T-cell (primary cell): ENCODE measurements around the gene MYO1D. TPM values are rescaled to one million over a fixed set of nuclear protein-coding genes. Genes with fewer than 3 reads are reported as not detected.
A peak's percentile ranks its signal among the peaks of the same experiment; 100 is the strongest.
"Not testable (repeated sequence)": the region's sequence is repeated elsewhere in the genome, so short reads cannot be mapped to it uniquely, and the experiment has no call there.

Source experiments
- ATAC-seq, 4 experiments: fragments of 200-7000 bp in 3 of 4; fragments of 150-1000 bp in 1 of 4; cut with Tn5 transposase; replicated peaks in 1 of 4; 1 replicate in 3 of 4; 2 replicates in 1 of 4; pipeline ENCODE4 v1.10.0; 2021; ENCODE audit warnings: moderate library complexity in 3 of 4, mild to moderate bottlenecking in 2 of 4, moderate number of reproducible peaks in 1 of 4
- CTCF ChIA-PET, 2 donors: fragments of 300-600 bp; sonication (Branson Sonifier 250); formaldehyde crosslinking; loops; one replicate each; lab custom pipeline; 2022; ENCODE audit warnings: antibody characterized with exemption in 2 of 2; lab: Charles Lee
- POLR2A ChIA-PET, 2 donors: fragments of 300-600 bp; sonication (Branson Sonifier 250); formaldehyde crosslinking; loops; one replicate each; lab custom pipeline; 2022; ENCODE audit warnings: antibody characterized with exemption in 2 of 2; lab: Charles Lee
- DNase-seq, 35 experiments: peaks; one replicate each; pipeline versions ENCODE4 v3.0.0 to v3.0.0-alpha.2; 2013 to 2023
- H3K27ac ChIP-seq: one replicate; pipeline ENCODE4 v1.5.1; 2013; ENCODE audit warnings: low read length
- H3K27me3 ChIP-seq, 2 experiments: replicated peaks in 1 of 2; 1 replicate in 1 of 2; 2 replicates in 1 of 2; pipeline versions ENCODE4 v1.6.1 to v1.7.0; 2013; ENCODE audit warnings: low read length in 1 of 2, mixed read lengths in 1 of 2; ENCODE audit not compliant: control insufficient read depth in 2 of 2, insufficient read depth in 2 of 2; ENCODE audit errors: extremely low read depth in 1 of 2
- H3K36me3 ChIP-seq, 2 donors: 1 replicate in 1 of 2; 2 replicates in 1 of 2; pipeline versions ENCODE4 v1.6.1 to v1.7.0; 2013; ENCODE audit warnings: low read length in 1 of 2; ENCODE audit not compliant: control insufficient read depth in 2 of 2, insufficient read depth in 1 of 2; ENCODE audit errors: extremely low read depth in 1 of 2
- H3K4me1 ChIP-seq, 2 experiments: 1 replicate in 1 of 2; 2 replicates in 1 of 2; pipeline versions ENCODE4 v1.6.1 to v1.7.0; 2013; ENCODE audit warnings: low read length in 2 of 2, mixed read lengths in 1 of 2; ENCODE audit not compliant: insufficient read depth in 2 of 2, control insufficient read depth in 1 of 2; ENCODE audit errors: extremely low read depth in 1 of 2
- H3K4me3 ChIP-seq, 2 donors: 1 replicate in 1 of 2; 2 replicates in 1 of 2; pipeline versions ENCODE4 v1.5.1 to v1.7.0; 2013; ENCODE audit warnings: mild to moderate bottlenecking in 2 of 2, low read length in 1 of 2, moderate library complexity in 1 of 2; ENCODE audit not compliant: control insufficient read depth in 1 of 2; ENCODE audit errors: extremely low read depth in 1 of 2
- H3K9me3 ChIP-seq: 2 replicates; pipeline ENCODE4 v1.7.0; 2013
- H3K27ac Mint-ChIP-seq, 2 donors: one replicate each; pipeline ENCODE4 v1.8.0; 2020 to 2021; ENCODE audit warnings: mild to moderate bottlenecking in 2 of 2, mixed read lengths in 2 of 2
- H3K27me3 Mint-ChIP-seq, 2 donors: one replicate each; pipeline ENCODE4 v1.8.0; 2021 to 2022; ENCODE audit warnings: mixed read lengths in 2 of 2
- H3K36me3 Mint-ChIP-seq: one replicate; pipeline ENCODE4 v1.8.0; 2021; ENCODE audit warnings: mixed read lengths
- H3K4me1 Mint-ChIP-seq, 3 donors: one replicate each; pipeline ENCODE4 v1.8.0; 2020 to 2022; ENCODE audit warnings: mixed read lengths in 3 of 3, mild to moderate bottlenecking in 1 of 3
- H3K4me3 Mint-ChIP-seq, 3 donors: one replicate each; pipeline ENCODE4 v1.8.0; 2020 to 2022; ENCODE audit warnings: mild to moderate bottlenecking in 3 of 3, mixed read lengths in 3 of 3, moderate library complexity in 3 of 3
- H3K9me3 Mint-ChIP-seq, 3 donors: one replicate each; pipeline ENCODE4 v1.8.0; 2020 to 2022; ENCODE audit warnings: mixed read lengths in 3 of 3
- WGBS: methylation state at CpG from one replicate; pipeline ENCODE4 v1.1.5; 2013; ENCODE audit warnings: missing lambda C conversion rate; ENCODE audit not compliant: insufficient coverage; 5-methylcytosine and 5-hydroxymethylcytosine counted together
- total RNA-seq, 35 experiments: library from RNA in 6 of 35; stranded (reverse) in 6 of 35; fragments of 120-200 nt in 1 of 35; gene quantifications; one replicate each; pipeline versions ENCODE4 v1.2.1 to v1.2.4 and lab custom pipeline; 2013 to 2026

The MYO1D gene
- total RNA-seq (10 to 100 TPM in 2 of 5 donors, 1 to 10 TPM in 3; 8.3 to 11.1 (median 9.5) TPM), total RNA-seq (lab: John Stamatoyannopoulos, UW) (12.7 to 36.1 (median 20.8) reads per million in 29 experiments)
- 9.7 TPM for total RNA-seq (2013)

- ATAC-seq (peak; percentile 54 to 59 (median 56)), DNase-seq (peak in 33 of 35 experiments; percentile 2 to 70 (median 26))
- Mint-ChIP-seq H3K36me3 (no peaks in the 10 kb centered on the region), H3K4me1 (peaks cover 13 to 15% (median 15%) of the 10 kb centered on the region in 3 donors), H3K27ac (peak within 1 kb of the TSS; percentile 87 to 92), H3K9me3 (no peaks in the 10 kb centered on the region), H3K27me3 (peaks cover 0 to 5% of the 10 kb centered on the region in 2 donors), H3K4me3 (peak within 1 kb of the TSS; percentile 88 to 93 (median 88))
- peaks cover 5 to 13% of the 10 kb centered on the region in 2 experiments for H3K4me1 ChIP-seq
- ChIA-PET CTCF (interaction anchor here (0.6 to 3.4 kb wide), 23 partner anchors 8 to 432 kb away, joined by 3 to 47 read pairs (median 5); partner anchors contain the start of genes CDK5R1 (in 1 of the 2) and PSMD11 (in 1 of the 2)), POLR2A (interaction anchor here (0.6 to 0.7 kb wide), 3 partner anchors 60 to 499 kb away, joined by 3 to 9 read pairs (median 3); no protein-coding TSS in a partner anchor)
- H3K4me3 ChIP-seq = peak within 1 kb of the TSS; percentile 50 to 62
- H3K27me3 ChIP-seq = no peaks in the 10 kb centered on the region
- H3K9me3 ChIP-seq = no peaks in the 10 kb centered on the region
- peak within 1 kb of the TSS; percentile 68 for H3K27ac ChIP-seq
- WGBS = under 1% methylated on average over 101 of the region's 101 CpGs
- H3K36me3 ChIP-seq = no peaks in the 10 kb centered on the region
These were observed at the start of gene MYO1D for GRCh38 chr17:32876417-32877163. Gene MYO1D (minus strand): TSS chr17:32877124. CDS start chr17:32876872, 252 bp downstream.

GRCh38 chr17:32926183-32926582 is 49.3 kb upstream of the MYO1D start:
- no peaks in the 10 kb centered on the region for H3K36me3 ChIP-seq

GRCh38 chr17:32923905-32924304 is 47.0 kb upstream of the MYO1D start:
- DNase-seq, H3K4me3 ChIP-seq, H3K27ac Mint-ChIP-seq, H3K4me1 Mint-ChIP-seq, H3K27ac ChIP-seq, H3K9me3 Mint-ChIP-seq, H3K36me3 ChIP-seq, H3K36me3 Mint-ChIP-seq, H3K4me1 ChIP-seq, ATAC-seq, H3K9me3 ChIP-seq, POLR2A ChIA-PET, H3K4me3 Mint-ChIP-seq: not testable (repeated sequence)
- 70% methylated on average over 2 of the region's 3 CpGs for WGBS
- H3K27me3 Mint-ChIP-seq = peaks cover 17 to 23% of the 10 kb centered on the region in 2 donors
- CTCF ChIA-PET = interaction anchor here in 1 of 2 donors (1.1 kb wide), 1 partner anchor 46 kb away, joined by 3 read pairs; no protein-coding TSS in a partner anchor
- H3K27me3 ChIP-seq = peaks cover 8 to 23% of the 10 kb centered on the region in 2 experiments

More at GRCh38 chr17:32926183-32926582, 49.3 kb upstream of the MYO1D start:
- Histone ChIP-seq H3K27ac (no peak overlapping the region), H3K4me3 (no peak overlapping the region), H3K9me3 (no peaks in the 10 kb centered on the region), H3K27me3 (peaks cover 11 to 36% of the 10 kb centered on the region in 2 experiments), H3K4me1 (peaks cover 0 to 7% of the 10 kb centered on the region in 2 experiments)
- H3K27me3 Mint-ChIP-seq = peaks cover 30 to 35% of the 10 kb centered on the region in 2 donors
- CTCF ChIA-PET = no interaction called here
- H3K4me1 Mint-ChIP-seq = peaks cover 0 to 5% (median 3%) of the 10 kb centered on the region in 3 donors
- 80% methylated on average over 1 of the region's 5 CpGs for WGBS
- ATAC-seq = no peak
- no peak overlapping the region for H3K4me3 Mint-ChIP-seq
- no peaks in the 10 kb centered on the region for H3K36me3 Mint-ChIP-seq
- POLR2A ChIA-PET = no interaction called here
- no peak overlapping the region for H3K27ac Mint-ChIP-seq
- DNase-seq = no peak
- no peaks in the 10 kb centered on the region for H3K9me3 Mint-ChIP-seq

DNA sequence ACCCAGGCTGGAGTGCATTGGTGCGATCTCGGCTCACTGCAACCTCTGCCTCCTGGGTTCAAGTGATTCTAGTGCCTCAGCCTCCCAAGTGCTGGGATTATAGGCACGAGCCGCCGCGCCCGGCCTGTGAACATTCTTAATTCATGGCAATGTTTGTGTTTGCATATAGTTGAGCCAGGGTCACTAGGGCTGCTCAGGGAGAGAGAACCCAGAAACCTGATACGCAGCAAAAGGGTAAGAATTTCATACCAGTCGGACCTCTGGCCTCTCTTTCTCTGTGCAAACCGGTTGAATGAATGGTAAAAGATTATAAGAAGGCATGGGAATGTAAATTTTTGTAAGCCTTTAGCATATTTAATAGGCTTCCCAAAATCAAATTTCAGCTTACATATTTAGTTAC is 44.1 kb upstream of the MYO1D start:
- 100% methylated on average over 3 of the region's 10 CpGs for WGBS
- H3K27me3 ChIP-seq = no peaks in the 10 kb centered on the region
- CTCF ChIA-PET = interaction anchor here in 1 of 2 donors (0.7 kb wide), 2 partner anchors 137 to 138 kb away, joined by 8 to 9 read pairs; no protein-coding TSS in a partner anchor

GRCh38 chr17:32920293-32920692 is 43.4 kb upstream of the MYO1D start:
- no peak overlapping the region for H3K4me3 Mint-ChIP-seq
- H3K36me3 ChIP-seq = no peaks in the 10 kb centered on the region
- H3K4me1 ChIP-seq = no peaks in the 10 kb centered on the region
- H3K4me1 Mint-ChIP-seq = no peaks in the 10 kb centered on the region
- ChIA-PET CTCF (interaction anchor here (0.6 to 0.7 kb wide), 3 partner anchors 63 to 137 kb away, joined by 3 to 9 read pairs (median 8); no protein-coding TSS in a partner anchor), POLR2A (no interaction called here)
- no peak overlapping the region for H3K27ac ChIP-seq
- H3K27ac Mint-ChIP-seq = no peak overlapping the region
- no peaks in the 10 kb centered on the region for H3K36me3 Mint-ChIP-seq
- H3K4me3 ChIP-seq = no peak overlapping the region
- 84% methylated on average over 4 of the region's 8 CpGs for WGBS
- DNase-seq (no peak), ATAC-seq (no peak)
- H3K9me3 Mint-ChIP-seq = no peaks in the 10 kb centered on the region
- peaks cover 1 to 5% of the 10 kb centered on the region in 2 donors for H3K27me3 Mint-ChIP-seq
- H3K9me3 ChIP-seq = no peaks in the 10 kb centered on the region
- H3K27me3 ChIP-seq = no peaks in the 10 kb centered on the region

More for the DNA sequence above, 44.1 kb upstream of the MYO1D start:
- POLR2A ChIA-PET = no interaction called here
- no peak overlapping the region for H3K4me3 ChIP-seq
- H3K4me1 Mint-ChIP-seq = no peaks in the 10 kb centered on the region
- H3K36me3 ChIP-seq = no peaks in the 10 kb centered on the region
- ATAC-seq (no peak), DNase-seq (no peak)
- no peak overlapping the region for H3K4me3 Mint-ChIP-seq
- H3K27ac ChIP-seq = no peak overlapping the region
- no peaks in the 10 kb centered on the region for H3K9me3 ChIP-seq
- no peak overlapping the region for H3K27ac Mint-ChIP-seq
- H3K36me3 Mint-ChIP-seq = no peaks in the 10 kb centered on the region
- H3K4me1 ChIP-seq = no peaks in the 10 kb centered on the region
- H3K27me3 Mint-ChIP-seq = peaks cover 6 to 11% of the 10 kb centered on the region in 2 donors
- H3K9me3 Mint-ChIP-seq = no peaks in the 10 kb centered on the region

DNA sequence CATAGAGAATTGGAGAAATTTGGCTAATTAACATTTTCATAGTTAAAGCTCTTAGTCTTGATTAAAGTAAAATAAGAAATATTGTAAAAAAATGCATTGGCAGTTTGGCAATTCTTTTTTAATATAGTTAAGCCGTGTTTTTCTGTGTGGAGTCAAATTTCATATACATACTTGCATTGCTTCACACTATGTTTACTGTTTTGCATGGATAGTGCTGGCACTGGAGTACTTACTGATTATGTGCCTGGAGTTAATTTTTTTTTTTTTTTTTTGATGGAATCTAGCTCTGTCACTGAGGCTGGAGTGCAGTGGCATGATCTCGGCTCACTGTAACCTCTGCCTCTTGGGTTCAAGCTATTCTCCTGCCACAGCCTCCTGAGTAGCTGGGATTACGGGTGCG is 43.0 kb upstream of the MYO1D start:
- DNase-seq, H3K36me3 Mint-ChIP-seq, H3K36me3 ChIP-seq, H3K9me3 Mint-ChIP-seq, H3K4me3 Mint-ChIP-seq, H3K27ac Mint-ChIP-seq, POLR2A ChIA-PET, H3K27me3 ChIP-seq, ATAC-seq, H3K27ac ChIP-seq, H3K27me3 Mint-ChIP-seq, H3K9me3 ChIP-seq, H3K4me3 ChIP-seq, H3K4me1 Mint-ChIP-seq, H3K4me1 ChIP-seq: not testable (repeated sequence)
- CTCF ChIA-PET = interaction anchor here in 1 of 2 donors (0.6 kb wide), 1 partner anchor 63 kb away, joined by 3 read pairs; no protein-coding TSS in a partner anchor
- no CpG with 5 or more reads among the region's 4 CpGs for WGBS
